T-helper 22 cell (primary cell): Measurements from ENCODE around the gene HILPDA.
A peak's percentile ranks its signal among the peaks of the same experiment; 100 is the strongest.
"Not testable (repeated sequence)": the region's sequence is repeated elsewhere in the genome, so short reads cannot be mapped to it uniquely, and the experiment has no call there.

Experiments used
- DNase-seq: peaks from one replicate; pipeline ENCODE4 v3.0.0-alpha.2; 2020; ENCODE audit warnings: low read depth

The HILPDA gene

DNA sequence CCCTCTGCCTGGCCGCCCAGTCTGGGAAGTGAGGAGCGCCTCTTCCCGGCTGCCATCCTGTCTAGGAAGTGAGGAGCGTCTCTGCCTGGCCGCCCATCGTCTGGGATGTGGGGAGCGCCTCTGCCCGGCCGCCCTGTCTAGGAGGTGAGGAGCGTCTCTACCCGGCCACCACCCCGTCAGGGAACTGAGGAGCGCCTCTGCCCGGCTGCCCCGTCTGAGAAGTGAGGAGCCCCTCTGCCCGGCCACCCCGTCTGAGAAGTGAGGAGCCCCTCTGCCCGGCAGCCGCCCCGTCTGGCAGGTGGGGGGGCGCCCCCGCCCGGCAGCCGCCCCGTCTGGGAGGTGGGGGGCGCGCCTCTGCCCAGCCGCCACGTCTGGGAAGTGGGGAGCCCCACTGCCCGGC lies 7.7 kb downstream of the HILPDA start:
- not testable (repeated sequence) for DNase-seq

GRCh38 chr7:128463933-128464332 lies 8.3 kb downstream of the HILPDA start:
- DNase-seq, result not testable (repeated sequence)

DNA sequence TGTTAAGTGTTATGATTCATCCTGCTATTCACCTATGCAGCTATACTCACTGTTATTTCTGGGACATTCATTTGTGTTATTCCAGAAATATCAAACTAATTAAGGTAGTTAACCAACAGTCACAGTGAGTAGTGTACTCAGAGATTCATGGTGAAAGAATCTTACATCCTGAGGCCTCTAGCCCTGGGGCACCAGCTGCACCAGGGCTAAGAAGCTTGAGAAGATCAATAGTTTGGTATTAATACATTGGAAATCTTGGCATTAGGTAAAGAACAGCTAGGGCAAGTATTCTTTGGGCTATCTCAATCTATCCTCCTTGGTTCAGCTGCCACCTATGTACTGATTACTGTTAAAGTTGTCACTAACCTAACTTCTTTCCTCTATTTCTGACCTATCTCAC lies 11.2 kb downstream of the HILPDA start:
- not testable (repeated sequence) for DNase-seq

DNA sequence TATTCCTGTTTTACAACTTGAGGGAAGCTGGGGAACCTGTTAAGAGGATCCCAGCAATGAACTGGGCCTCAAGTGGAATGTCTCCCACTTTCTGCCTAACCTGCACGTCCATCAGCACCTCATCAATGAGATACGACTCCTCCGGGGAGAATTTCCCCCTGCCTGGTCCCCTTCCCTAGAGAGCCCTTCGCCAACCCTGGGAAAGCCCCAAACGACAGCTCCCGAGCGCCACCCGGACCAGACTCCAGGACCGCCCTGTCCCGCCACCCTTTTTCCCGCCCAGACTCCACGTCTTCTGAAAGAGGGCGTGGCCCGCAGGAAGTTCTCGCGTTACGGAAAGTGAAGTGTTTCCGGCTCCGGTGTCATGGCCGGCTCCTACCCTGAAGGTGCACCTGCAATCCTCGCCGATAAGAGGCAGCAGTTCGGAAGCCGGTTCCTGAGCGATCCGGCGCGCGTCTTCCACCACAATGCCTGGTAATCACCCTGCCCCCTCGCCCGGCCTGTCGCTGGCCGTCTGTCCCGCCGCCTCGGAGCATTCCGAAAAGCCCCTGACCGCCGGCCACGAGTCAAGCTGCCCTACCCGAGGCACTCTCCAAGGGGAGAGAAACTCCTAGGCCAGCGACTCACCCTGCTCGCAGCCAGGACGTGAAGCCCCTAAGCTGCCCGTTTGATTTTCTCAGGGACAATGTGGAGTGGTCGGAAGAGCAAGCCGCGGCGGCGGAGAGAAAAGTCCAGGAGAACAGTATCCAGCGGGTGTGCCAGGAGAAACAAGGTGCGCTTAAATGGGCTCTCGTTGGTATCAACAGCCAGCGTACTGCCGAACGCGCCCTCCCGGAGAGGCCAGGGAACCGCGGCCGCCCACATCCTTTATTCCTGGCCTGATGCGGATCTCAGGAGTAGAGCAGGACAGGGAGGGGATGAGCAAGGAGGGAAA lies 21.0 kb downstream of the HILPDA start, which contains the start of gene METTL2B:
TSS of gene METTL2B (plus strand) at position 347 of the 934 bp plus-strand sequence. CDS start at position 365, 18 bp downstream.
- peak; percentile 87 for DNase-seq

GRCh38 chr7:128477336-128477690 lies 21.6 kb downstream of the HILPDA start:
- DNase-seq, result not testable (repeated sequence)

- DNase-seq, result not testable (repeated sequence)
Observed at GRCh38 chr7:128479082-128479481, 23.4 kb downstream of the HILPDA start.

DNA sequence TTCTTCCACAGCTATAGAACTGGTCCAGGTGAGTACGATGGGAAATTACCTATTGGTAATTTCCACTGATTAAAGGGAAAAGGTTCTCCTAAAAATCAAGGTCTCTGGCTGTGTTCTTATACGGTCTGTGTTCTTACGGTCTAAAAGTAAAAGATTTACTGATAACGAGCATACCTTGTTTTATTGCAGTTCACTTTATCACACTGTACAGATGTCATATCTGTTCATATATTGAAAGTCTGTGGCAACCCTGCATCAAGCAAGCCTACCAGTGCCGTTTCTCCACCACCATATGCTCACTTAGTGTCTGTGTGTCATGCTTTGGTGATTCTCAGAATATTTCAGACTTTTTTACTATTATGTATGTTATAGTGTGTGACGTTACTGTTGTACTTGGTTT lies 32.5 kb downstream of the HILPDA start:
- DNase-seq, result not testable (repeated sequence)

DNA sequence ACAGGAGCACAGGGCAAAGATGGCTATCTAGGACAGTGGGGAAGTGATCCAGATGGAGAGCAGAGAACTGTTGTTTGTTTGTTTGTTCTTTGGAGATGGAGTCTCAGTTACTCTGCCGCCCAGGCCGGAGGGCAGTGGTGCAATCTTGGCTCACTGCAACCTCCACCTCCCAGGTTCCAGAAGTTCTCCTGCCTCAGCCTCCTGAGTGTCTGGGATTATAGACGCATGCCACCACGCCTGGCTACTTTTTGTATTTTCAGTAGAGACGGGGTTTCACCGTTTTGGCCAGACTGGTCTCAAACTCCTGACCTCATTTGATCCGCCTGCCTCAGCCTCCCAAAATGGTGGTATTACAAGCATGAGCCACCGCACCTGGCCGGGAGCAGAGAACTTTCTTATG lies 41.7 kb downstream of the HILPDA start:
- DNase-seq, result no peak

- DNase-seq, result not testable (repeated sequence)
Observed at GRCh38 chr7:128505416-128505815, 49.7 kb downstream of the HILPDA start.

GRCh38 chr7:128506819-128507218 lies 51.1 kb downstream of the HILPDA start:
- not testable (repeated sequence) for DNase-seq

- DNase-seq, result not testable (repeated sequence)
Observed at GRCh38 chr7:128507321-128507993, 51.8 kb downstream of the HILPDA start.
